Immature natural killer cell (primary cell): ENCODE data around the gene PRTFDC1. TPM values are rescaled to one million over a fixed set of nuclear protein-coding genes. Genes with fewer than 3 reads are reported as not detected.
"Not testable (repeated sequence)": the region's sequence is repeated elsewhere in the genome, so short reads cannot be mapped to it uniquely, and the experiment has no call there.

Source experiments
- DNase-seq, 3 donors: peaks; one replicate each; pipeline ENCODE4 v3.0.0; 2022; ENCODE audit warnings: mixed read lengths in 1 of 3
- H3K27ac Mint-ChIP-seq, 6 donors: one replicate each; pipeline ENCODE4 v1.8.0; 2020; ENCODE audit warnings: mixed read lengths in 6 of 6, mild to moderate bottlenecking in 5 of 6, inconsistent platforms in 4 of 6, moderate library complexity in 3 of 6
- H3K27me3 Mint-ChIP-seq, 3 donors: one replicate each; pipeline ENCODE4 v1.8.0; 2020 to 2021; ENCODE audit warnings: low read depth in 3 of 3, mild to moderate bottlenecking in 3 of 3, mixed read lengths in 3 of 3, moderate library complexity in 3 of 3, inconsistent platforms in 1 of 3
- H3K36me3 Mint-ChIP-seq, 3 donors: one replicate each; pipeline ENCODE4 v1.8.0; 2020; ENCODE audit warnings: mixed read lengths in 3 of 3, inconsistent platforms in 2 of 3, mild to moderate bottlenecking in 2 of 3
- H3K4me1 Mint-ChIP-seq, 2 donors: one replicate each; pipeline ENCODE4 v1.8.0; 2020; ENCODE audit warnings: inconsistent platforms in 2 of 2, mild to moderate bottlenecking in 2 of 2, mixed read lengths in 2 of 2, moderate library complexity in 1 of 2
- H3K4me3 Mint-ChIP-seq, 5 donors: one replicate each; pipeline ENCODE4 v1.8.0; 2020; ENCODE audit warnings: mild to moderate bottlenecking in 5 of 5, mixed read lengths in 5 of 5, inconsistent platforms in 3 of 5, moderate library complexity in 3 of 5
- H3K9me3 Mint-ChIP-seq, 6 donors: one replicate each; pipeline ENCODE4 v1.8.0; 2020; ENCODE audit warnings: mild to moderate bottlenecking in 6 of 6, mixed read lengths in 6 of 6, inconsistent platforms in 4 of 6, moderate library complexity in 3 of 6
- polyA plus RNA-seq, 3 donors: library from polyadenylated mRNA; unstranded; fragments of 300-500 nt; fragmentation: Illumina TruSeq; gene quantifications; one replicate each; pipeline ENCODE4 v1.2.3, GENCODE V29; 2021

PRTFDC1 gene
- polyA plus RNA-seq, 3 donors from 2014 or later: 0.40 to 1.3 TPM; not detected in 1

DNA sequence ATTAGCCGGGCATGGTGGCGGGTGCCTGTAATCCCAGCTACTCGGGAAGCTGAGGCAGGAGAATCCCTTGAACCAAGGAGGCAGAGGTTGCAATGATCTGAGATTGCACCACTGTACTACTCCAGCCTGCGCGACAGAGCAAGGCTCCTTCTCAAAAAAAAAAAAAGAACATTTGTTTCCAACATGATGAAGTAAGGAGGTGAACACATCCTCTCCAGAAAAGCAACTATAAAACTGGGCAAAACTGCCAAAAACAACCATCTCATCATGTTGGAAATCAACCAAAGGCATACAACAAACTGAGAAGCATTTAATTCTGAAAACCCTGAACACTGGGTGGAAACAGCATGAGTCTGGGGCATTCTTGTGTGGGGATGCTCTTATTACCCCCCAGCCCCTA lies 14.3 kb downstream of the PRTFDC1 start:
- Mint-ChIP-seq H3K4me1 (peaks cover 12 to 21% of the 10 kb centered on the region in 2 donors), H3K27me3 (peaks cover 0 to 5% (median 0%) of the 10 kb centered on the region in 3 donors), H3K36me3 (peaks cover 0 to 9% (median 0%) of the 10 kb centered on the region in 3 donors), H3K9me3 (no peaks in the 10 kb centered on the region), H3K4me3 (no peak overlapping the region), H3K27ac (no peak overlapping the region)
- DNase-seq: no peak

DNA sequence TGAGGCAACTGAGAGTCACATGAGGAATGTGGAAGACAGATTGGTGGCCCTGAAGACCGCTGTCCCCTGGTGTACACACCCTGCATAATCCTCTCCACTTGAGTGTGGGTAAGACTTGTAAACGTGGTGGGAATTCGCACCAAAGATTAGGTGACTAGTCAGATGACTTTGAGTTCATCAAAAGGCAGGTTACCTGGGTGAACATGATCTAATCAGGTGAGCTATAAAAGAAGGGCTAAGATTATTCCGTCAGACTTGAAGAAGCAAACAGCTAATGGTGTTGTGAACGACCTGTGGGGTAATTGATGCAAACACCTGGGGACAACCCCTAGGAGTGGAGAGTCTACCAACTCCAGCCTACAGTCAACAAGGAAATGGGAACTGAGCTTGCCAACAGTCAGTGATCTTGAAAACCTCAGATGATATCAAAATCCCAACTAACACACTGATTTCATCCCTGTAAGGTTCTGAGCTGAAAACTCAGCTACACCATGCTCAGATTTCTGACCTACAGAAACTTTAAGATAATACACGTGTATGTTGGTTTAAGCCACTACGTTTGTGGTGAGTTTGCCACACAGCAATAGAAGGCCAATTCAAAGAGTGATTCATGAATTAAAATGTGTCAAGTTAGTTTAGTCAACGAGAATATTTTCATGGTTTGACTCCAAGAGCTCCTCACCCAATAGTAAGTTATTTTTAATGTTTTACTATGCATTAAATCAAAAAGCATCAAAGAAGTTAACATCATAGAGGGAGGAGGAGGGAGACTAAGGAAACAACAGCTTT lies 16.7 kb downstream of the PRTFDC1 start:
- no peak overlapping the region for H3K4me3 Mint-ChIP-seq
- H3K9me3 Mint-ChIP-seq: no peaks in the 10 kb centered on the region
- peaks cover 12 to 21% of the 10 kb centered on the region in 2 donors for H3K4me1 Mint-ChIP-seq
- no peak overlapping the region for H3K27ac Mint-ChIP-seq
- no peak for DNase-seq
- H3K36me3 Mint-ChIP-seq: peaks cover 0 to 9% (median 0%) of the 10 kb centered on the region in 3 donors
- peaks cover 0 to 5% (median 3%) of the 10 kb centered on the region in 3 donors for H3K27me3 Mint-ChIP-seq

DNA sequence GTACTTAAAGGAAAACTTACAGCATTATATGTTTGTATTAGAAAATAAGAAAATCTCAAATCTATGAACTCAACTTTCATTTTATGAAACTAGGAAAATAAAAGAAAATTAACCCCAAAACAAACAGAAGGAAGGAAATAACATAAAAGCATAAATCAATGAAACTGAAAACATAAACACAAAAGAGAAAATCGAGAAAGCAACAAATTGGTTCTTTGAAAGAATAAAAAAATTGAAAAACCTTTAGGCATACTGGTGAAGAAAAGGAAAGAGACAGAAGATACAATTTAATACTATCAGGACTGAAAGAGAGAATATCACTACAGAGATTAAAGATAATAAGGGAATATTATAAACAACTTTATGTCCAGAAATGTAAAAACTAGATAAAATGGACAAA lies 21.2 kb downstream of the PRTFDC1 start:
- DNase-seq: no peak
- H3K27ac Mint-ChIP-seq: no peak overlapping the region
- H3K4me3 Mint-ChIP-seq: no peak overlapping the region
- peaks cover 35 to 52% of the 10 kb centered on the region in 2 donors for H3K4me1 Mint-ChIP-seq
- H3K9me3 Mint-ChIP-seq: no peaks in the 10 kb centered on the region
- peaks cover 0 to 9% (median 0%) of the 10 kb centered on the region in 3 donors for H3K36me3 Mint-ChIP-seq
- H3K27me3 Mint-ChIP-seq: peaks cover 0 to 3% (median 3%) of the 10 kb centered on the region in 3 donors

DNA sequence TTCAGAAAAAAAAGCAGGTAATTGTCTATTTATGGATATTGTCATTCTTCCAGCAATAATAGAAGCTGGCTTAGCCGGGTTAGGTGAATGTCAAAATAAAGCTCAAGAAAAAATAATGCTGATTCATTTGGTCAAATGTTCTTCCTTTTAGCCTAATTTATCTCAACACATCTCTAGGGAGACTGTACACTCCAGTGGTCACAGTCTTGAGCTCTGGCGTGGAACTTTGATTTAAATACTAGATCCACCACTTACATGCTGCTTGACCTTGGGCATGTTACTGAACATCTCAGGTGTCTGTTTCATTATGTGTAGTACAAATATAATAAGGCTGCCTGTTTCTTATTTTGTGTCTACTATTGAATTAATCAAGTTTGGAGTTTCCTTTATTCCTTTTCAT lies 22.0 kb downstream of the PRTFDC1 start:
- no peak for DNase-seq
- Mint-ChIP-seq H3K27ac (no peak overlapping the region), H3K4me3 (no peak overlapping the region), H3K4me1 (peaks cover 29 to 46% of the 10 kb centered on the region in 2 donors), H3K9me3 (no peaks in the 10 kb centered on the region), H3K27me3 (peaks cover 0 to 3% (median 3%) of the 10 kb centered on the region in 3 donors), H3K36me3 (peaks cover 0 to 5% (median 0%) of the 10 kb centered on the region in 3 donors)

DNA sequence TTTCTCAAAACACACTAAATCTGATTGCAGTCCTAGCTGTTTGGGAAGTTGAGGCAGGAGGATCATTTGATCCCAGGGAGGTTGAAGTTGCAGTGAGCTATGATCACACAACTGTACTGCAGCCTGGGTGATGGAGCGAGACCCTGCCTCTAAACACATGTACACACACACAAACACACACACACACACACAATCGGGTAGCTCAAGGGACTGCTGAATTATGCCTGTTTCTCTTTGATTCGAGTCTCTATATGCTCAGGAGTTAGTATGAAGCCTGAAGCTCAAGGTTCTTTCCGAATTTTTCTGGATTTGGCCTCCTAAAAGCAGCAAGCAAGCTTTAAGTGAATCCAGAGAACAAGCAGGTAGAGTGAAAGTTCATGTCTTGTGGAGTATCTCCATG lies 22.5 kb downstream of the PRTFDC1 start:
- Mint-ChIP-seq H3K9me3 (peaks cover 0 to 1% (median 0%) of the 10 kb centered on the region in 6 donors), H3K27me3 (peaks cover 0 to 3% (median under 1%) of the 10 kb centered on the region in 3 donors), H3K4me1 (peaks cover 29 to 41% of the 10 kb centered on the region in 2 donors), H3K36me3 (peaks cover 0 to 5% (median 1%) of the 10 kb centered on the region in 3 donors), H3K4me3 (no peak overlapping the region), H3K27ac (peak overlapping the region in 2 of 6 donors; percentile 5 to 9)
- DNase-seq: no peak

DNA sequence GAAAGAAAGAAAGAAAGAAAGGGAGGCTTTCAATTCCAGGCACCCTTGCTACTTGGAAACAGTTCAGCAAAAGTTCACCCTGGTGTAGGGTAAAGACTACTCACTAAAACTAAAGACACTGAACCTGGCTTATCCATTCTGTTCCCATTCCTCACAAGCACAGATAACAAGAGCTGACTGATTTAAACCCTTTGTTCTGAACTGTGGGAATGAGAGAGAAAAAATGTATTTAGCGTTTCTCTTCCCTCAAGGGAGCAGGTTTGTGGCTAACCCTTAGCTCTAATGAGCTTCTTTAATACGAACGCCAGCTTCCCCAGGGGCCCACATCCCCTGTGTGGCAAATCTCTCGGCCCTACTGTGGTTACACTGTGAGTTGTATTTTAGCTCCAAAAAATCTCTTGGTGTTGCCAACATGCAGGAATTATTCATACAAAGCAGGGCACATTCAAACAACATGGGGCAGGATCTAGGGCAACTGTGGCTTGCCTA lies 23.3 kb downstream of the PRTFDC1 start:
- no peak for DNase-seq
- H3K4me1 Mint-ChIP-seq: peaks cover 32 to 44% of the 10 kb centered on the region in 2 donors
- peaks cover 0 to 3% (median 0%) of the 10 kb centered on the region in 3 donors for H3K27me3 Mint-ChIP-seq
- H3K36me3 Mint-ChIP-seq: peaks cover 2 to 9% (median 9%) of the 10 kb centered on the region in 3 donors
- H3K27ac Mint-ChIP-seq: peak overlapping the region in 3 of 6 donors; percentile 5 to 78 (median 14)
- peak overlapping the region; percentile 19 to 53 (median 27) for H3K4me3 Mint-ChIP-seq
- H3K9me3 Mint-ChIP-seq: peaks cover 0 to 9% (median 6%) of the 10 kb centered on the region in 6 donors

DNA sequence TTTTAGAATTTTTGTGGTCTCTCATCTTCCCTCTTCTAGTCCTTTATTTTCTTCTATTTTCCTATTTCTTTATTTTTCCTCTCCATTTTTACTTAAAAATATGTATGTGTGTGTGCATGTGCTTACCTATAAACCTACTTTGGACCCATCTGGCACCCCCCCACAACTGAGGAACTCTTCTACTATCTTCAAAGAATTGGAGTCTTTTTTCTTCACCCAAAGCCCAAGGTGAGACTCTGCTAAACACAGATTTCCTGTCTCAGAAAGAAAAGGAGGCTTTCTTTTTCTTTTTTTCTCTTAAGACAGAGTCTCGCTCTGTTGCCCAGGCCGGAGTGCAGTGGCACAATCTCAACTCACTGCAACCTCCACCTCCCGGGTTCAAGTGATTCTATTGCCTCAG lies 24.2 kb downstream of the PRTFDC1 start:
- Mint-ChIP-seq H3K4me3 (peak overlapping the region in 4 of 5 donors; percentile 5 to 70 (median 57)), H3K27me3 (peaks cover 0 to 3% (median 0%) of the 10 kb centered on the region in 3 donors), H3K36me3 (peaks cover 7 to 18% (median 16%) of the 10 kb centered on the region in 3 donors)

DNA sequence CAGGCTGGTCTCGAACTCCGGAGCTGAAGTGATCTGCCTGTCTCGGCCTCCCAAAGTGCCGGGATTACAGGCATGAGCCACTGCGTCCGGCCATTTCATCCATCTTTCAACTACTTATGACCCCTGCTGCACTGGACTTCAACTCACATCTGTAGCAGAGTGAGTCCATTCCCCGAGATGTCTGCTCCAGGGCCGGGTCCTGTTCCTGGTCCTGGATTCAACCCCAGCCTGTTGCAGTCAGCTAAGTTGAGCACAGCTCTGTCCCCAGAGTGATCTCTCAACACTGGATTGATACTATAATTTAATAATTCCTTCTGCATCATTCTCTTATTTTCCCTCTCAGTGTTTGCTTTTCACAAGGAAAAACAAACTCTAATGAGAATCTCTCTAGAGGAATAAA lies 25.8 kb downstream of the PRTFDC1 start:
- H3K27ac Mint-ChIP-seq: no peak overlapping the region
- H3K4me1 Mint-ChIP-seq: peaks cover 34 to 56% of the 10 kb centered on the region in 2 donors
- no peak for DNase-seq
- peaks cover 7 to 18% (median 16%) of the 10 kb centered on the region in 3 donors for H3K36me3 Mint-ChIP-seq
- H3K4me3 Mint-ChIP-seq: no peak overlapping the region
- H3K9me3 Mint-ChIP-seq: peaks cover 5 to 17% (median 9%) of the 10 kb centered on the region in 6 donors
- H3K27me3 Mint-ChIP-seq: peaks cover 0 to 3% (median 0%) of the 10 kb centered on the region in 3 donors

More for the DNA sequence above, 24.2 kb downstream of the PRTFDC1 start:
- DNase-seq: peak in 2 of 3 donors; percentile 5 to 15
- H3K9me3 Mint-ChIP-seq: peaks cover 5 to 17% (median 9%) of the 10 kb centered on the region in 6 donors
- peaks cover 33 to 53% of the 10 kb centered on the region in 2 donors for H3K4me1 Mint-ChIP-seq
- peak overlapping the region in 4 of 6 donors; percentile 12 to 66 (median 34) for H3K27ac Mint-ChIP-seq

DNA sequence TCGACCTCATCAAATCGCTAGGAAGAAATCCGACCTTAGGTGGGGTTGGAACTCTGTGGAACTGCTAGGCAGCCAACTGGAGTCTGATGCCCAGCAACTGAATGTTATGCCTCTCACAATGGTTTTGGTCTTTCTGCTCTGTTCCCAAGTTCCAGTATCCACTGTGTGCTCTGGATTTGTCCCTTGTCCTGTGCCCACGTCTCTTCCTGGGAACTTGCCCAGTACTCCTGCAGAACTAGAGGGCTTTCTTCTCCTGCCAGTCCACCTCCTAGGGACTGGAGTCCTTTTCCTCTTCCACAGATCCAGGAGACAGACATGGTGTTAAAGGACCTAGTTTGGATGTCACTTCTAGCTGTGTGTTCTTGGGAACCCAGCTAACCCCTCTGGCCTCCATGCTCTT lies 26.6 kb downstream of the PRTFDC1 start:
- H3K27ac Mint-ChIP-seq: peak overlapping the region in 1 of 6 donors; percentile 3

DNA sequence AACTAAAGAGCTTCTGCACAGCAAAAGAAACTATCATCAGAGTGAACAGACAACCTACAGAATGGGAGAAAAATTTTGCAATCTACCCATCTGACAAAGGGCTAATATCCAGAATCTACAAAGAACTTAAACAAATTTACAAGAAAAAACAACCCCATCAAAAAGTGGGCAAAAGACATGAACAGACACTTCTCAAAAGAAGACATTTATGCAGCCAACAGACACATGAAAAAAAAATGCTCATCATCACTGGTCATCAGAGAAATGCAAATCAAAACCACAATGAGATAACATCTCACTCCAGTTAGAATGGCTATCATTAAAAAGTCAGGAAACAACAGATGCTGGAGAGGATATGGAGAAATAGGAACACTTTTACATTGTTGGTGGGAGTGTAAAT lies 27.9 kb downstream of the PRTFDC1 start:
- not testable (repeated sequence) for H3K27me3 Mint-ChIP-seq, DNase-seq, H3K4me3 Mint-ChIP-seq, H3K27ac Mint-ChIP-seq
- H3K4me1 Mint-ChIP-seq: peaks cover 43 to 65% of the 10 kb centered on the region in 2 donors
- H3K9me3 Mint-ChIP-seq: peaks cover 5 to 17% (median 9%) of the 10 kb centered on the region in 6 donors
- peaks cover 7 to 20% (median 18%) of the 10 kb centered on the region in 3 donors for H3K36me3 Mint-ChIP-seq

More for the DNA sequence above, 26.6 kb downstream of the PRTFDC1 start:
- H3K27me3 Mint-ChIP-seq: peaks cover 0 to 1% (median 0%) of the 10 kb centered on the region in 3 donors
- peaks cover 7 to 18% (median 16%) of the 10 kb centered on the region in 3 donors for H3K36me3 Mint-ChIP-seq
- H3K9me3 Mint-ChIP-seq: peaks cover 5 to 17% (median 9%) of the 10 kb centered on the region in 6 donors
- no peak overlapping the region for H3K4me3 Mint-ChIP-seq
- H3K4me1 Mint-ChIP-seq: peaks cover 42 to 64% of the 10 kb centered on the region in 2 donors
- no peak for DNase-seq

DNA sequence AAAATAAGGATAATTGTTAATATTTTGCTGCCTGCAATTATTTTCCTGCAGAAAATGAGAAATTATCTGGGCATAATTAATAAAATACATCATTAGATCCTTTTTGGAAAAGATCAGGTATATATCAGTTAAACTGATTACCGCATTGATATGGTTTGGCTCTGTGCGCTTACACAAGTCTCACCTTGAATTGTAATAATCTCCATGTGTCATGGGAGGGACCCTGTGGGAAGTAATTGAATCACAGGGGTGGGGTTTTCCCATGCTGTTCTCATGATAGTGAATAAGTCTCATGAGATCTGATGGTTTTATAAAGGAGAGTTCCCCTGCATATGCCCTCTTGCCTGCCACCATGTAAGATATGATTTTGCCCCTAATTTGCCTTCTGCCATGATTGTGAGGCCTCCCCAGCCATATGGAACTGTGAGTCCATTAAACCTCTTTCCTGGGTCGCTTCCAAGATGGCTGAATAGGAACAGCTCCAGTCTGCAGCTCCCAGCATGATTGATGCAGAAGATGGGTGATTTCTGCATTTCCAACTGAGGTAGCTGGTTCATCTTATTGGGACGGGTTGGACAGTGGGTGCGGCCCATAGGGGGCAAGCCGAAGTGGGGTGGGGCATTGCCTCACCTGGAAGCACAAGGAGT lies 30.1 kb downstream of the PRTFDC1 start:
- Mint-ChIP-seq H3K9me3 (peaks cover 5 to 17% (median 9%) of the 10 kb centered on the region in 6 donors), H3K4me1 (peaks cover 23 to 47% of the 10 kb centered on the region in 2 donors), H3K27ac (peak overlapping the region in 1 of 6 donors; percentile 9), H3K36me3 (peaks cover 7 to 21% (median 18%) of the 10 kb centered on the region in 3 donors)
- DNase-seq, H3K4me3 Mint-ChIP-seq, H3K27me3 Mint-ChIP-seq: not testable (repeated sequence)

DNA sequence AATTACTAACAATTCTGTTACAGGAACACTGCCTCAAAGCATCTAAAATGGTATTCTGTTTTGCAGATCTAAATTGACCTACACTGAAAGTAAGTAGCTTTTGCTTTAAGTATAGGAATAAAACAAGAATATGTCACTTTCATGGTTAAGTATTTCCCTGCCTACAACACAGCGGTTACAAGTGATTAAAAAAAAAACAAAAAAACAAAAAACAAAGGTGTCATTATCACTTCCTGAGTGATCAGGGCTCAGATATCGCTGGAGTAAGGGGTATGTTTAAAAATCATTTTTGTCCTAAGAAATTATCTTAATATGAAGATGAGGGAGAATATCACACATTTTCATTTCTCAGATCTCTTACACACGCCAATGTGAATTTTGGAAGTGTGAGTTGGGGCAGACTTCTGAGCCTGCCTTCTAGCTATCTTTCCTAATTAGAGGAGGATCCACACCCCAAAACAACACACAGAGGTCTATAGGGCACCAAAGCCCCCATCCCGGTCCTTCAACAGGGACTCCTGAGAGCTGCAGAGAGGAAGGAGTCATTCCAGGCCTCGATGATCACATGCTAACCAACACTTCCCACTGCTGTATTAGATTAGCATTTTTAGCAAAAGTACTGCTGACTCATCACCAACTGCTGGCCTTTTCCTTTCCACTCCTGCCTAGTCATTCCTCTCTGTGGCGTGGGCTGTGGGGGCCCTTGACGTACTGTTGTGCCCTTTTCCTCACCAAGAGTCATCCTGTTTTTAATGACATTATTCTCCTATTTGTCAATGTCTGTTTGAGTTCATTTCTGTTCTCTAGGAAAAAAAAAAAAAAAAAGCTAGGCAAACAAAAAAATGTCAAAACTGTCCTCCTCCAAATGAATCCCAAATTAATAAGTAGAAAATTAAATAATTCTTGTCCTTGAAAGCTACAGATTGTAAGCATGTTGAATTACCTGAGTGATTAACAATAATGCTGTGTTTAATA lies 31.2 kb downstream of the PRTFDC1 start:
- H3K4me1 Mint-ChIP-seq: peaks cover 20 to 38% of the 10 kb centered on the region in 2 donors
- peaks cover 7 to 21% (median 18%) of the 10 kb centered on the region in 3 donors for H3K36me3 Mint-ChIP-seq
- peaks cover 0 to 1% (median 0%) of the 10 kb centered on the region in 3 donors for H3K27me3 Mint-ChIP-seq
- H3K27ac Mint-ChIP-seq: peak overlapping the region in 4 of 6 donors; percentile 31 to 84 (median 62)
- H3K9me3 Mint-ChIP-seq: peaks cover 5 to 17% (median 9%) of the 10 kb centered on the region in 6 donors
- H3K4me3 Mint-ChIP-seq: peak overlapping the region; percentile 41 to 66 (median 55)
- DNase-seq: peak; percentile 6 to 22 (median 12)
